Erythroblast (primary cell): ENCODE results near the gene FOLR1.

Source experiments
- GATA1 ChIP-seq: IDR thresholded peaks from 2 replicates; pipeline ENCODE4 v1.6.1; 2011; ENCODE audit warnings: low read depth, mild to moderate bottlenecking, control low read depth, low read length, moderate library complexity
- POLR2A ChIP-seq: IDR thresholded peaks from 2 replicates; pipeline ENCODE4 v1.6.1; 2011; ENCODE audit warnings: mild to moderate bottlenecking, low read length

DNA sequence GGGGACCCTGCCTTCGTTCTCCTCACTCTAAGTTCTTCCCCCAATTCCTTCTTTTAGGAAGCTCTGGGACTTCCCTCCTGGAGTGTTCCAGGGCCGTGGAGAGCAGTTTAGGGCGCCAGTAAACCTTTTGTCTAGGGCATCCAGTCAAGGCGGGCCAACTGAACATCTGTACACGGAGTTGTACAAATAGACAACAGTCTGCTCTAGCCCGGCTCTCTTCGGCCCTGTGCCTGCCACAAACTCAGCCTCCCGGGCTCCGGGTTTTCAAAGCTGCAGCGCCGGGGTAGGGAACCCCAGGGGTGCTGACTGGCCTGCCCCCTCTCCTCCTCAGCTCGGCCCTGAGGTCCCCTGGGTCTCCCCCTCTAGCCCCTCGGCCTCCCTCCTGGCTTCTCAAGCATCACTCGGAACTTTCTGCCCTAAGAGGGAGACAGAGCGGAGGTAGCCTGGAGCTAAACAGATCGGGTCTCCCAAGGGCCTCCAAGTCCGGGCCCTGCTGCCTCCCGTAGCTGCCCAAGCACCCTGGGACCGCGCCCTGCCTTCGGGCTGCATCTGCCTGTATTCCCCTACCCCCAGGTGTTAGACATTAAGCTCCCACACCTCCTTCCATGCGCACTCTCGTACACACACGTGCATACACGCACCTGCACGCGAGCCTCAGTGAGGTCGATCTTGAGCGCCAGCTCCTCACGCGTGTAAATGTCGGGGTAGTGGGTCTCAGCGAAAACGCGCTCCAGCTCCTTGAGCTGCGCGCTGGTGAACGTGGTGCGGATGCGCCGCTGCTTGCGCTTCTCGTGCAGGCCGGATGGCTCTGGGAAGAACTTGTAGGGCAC is 48.7 kb downstream of the FOLR1 start:
- TF ChIP-seq POLR2A: no peak
- no peak for TF ChIP-seq GATA1
